GM21447 (cell line): Measurements from ENCODE around the gene CALML6.

Experiments used
- ATAC-seq: cut with Tn5 transposase; IDR thresholded peaks from one replicate; pipeline ENCODE4 v1.9.1; 2021; ENCODE audit not compliant: unreplicated experiment

Gene CALML6

GRCh38 chr1:1892079-1892762 is 22.8 kb upstream of the CALML6 start:
- ATAC-seq = no peak

GRCh38 chr1:1892763-1893120 is 22.3 kb upstream of the CALML6 start:
- ATAC-seq = no peak

- no peak for ATAC-seq
Measured at GRCh38 chr1:1893291-1893985, 21.6 kb upstream of the CALML6 start.

- no peak for ATAC-seq
Measured at GRCh38 chr1:1893997-1894353, 21.1 kb upstream of the CALML6 start.

GRCh38 chr1:1894354-1895059 is 20.6 kb upstream of the CALML6 start:
- ATAC-seq = no peak

- ATAC-seq = no peak
Measured at GRCh38 chr1:1895060-1895418, 20.0 kb upstream of the CALML6 start.

- ATAC-seq = no peak
Measured at GRCh38 chr1:1895456-1896336, 19.4 kb upstream of the CALML6 start.

- ATAC-seq = no peak
Measured at GRCh38 chr1:1898246-1898933, 16.7 kb upstream of the CALML6 start.

GRCh38 chr1:1899266-1899966 is 15.6 kb upstream of the CALML6 start:
- no peak for ATAC-seq

- no peak for ATAC-seq
Measured at GRCh38 chr1:1899967-1900327, 15.1 kb upstream of the CALML6 start.

GRCh38 chr1:1900883-1901640 is 14.0 kb upstream of the CALML6 start:
- no peak for ATAC-seq

GRCh38 chr1:1901641-1902294 is 13.3 kb upstream of the CALML6 start:
- ATAC-seq = no peak

GRCh38 chr1:1903224-1903623 is 11.8 kb upstream of the CALML6 start:
- no peak for ATAC-seq

GRCh38 chr1:1906185-1907097 is 8.6 kb upstream of the CALML6 start:
- no peak for ATAC-seq

- ATAC-seq = no peak
Measured at GRCh38 chr1:1907098-1907736, 7.8 kb upstream of the CALML6 start.

- peak; percentile 12 for ATAC-seq
Measured at GRCh38 chr1:1908506-1908791, 6.6 kb upstream of the CALML6 start.

GRCh38 chr1:1910033-1910465 is 5.0 kb upstream of the CALML6 start:
- ATAC-seq = no peak
